Natural killer cell (primary cell): Measurements from ENCODE around the gene CYFIP2. TPM values are rescaled to one million over a fixed set of nuclear protein-coding genes. Genes with fewer than 3 reads are reported as not detected.

Source experiments
- ATAC-seq, 3 donors: fragments of 150-1000 bp in 2 of 3; fragments of 200-7000 bp in 1 of 3; cut with Tn5 transposase; 1 replicate in 1 of 3; 2 replicates in 2 of 3; pipeline ENCODE4 v1.10.0; 2021; ENCODE audit warnings: mild to moderate bottlenecking in 2 of 3, moderate library complexity in 2 of 3
- DNase-seq, 2 donors: peaks; one replicate each; pipeline versions ENCODE4 v3.0.0 to v3.0.0-alpha.2; 2013 to 2021; ENCODE audit warnings: mixed read lengths in 1 of 2
- H3K27ac ChIP-seq: one replicate; pipeline ENCODE4 v1.5.1; 2013; ENCODE audit warnings: mild to moderate bottlenecking, low read length
- H3K27me3 ChIP-seq: one replicate; pipeline ENCODE4 v1.6.1; 2013; ENCODE audit warnings: low read length; ENCODE audit not compliant: control insufficient read depth, insufficient read depth
- H3K36me3 ChIP-seq: one replicate; pipeline ENCODE4 v1.6.1; 2013; ENCODE audit warnings: low read length; ENCODE audit not compliant: control insufficient read depth, insufficient read depth
- H3K4me1 ChIP-seq: one replicate; pipeline ENCODE4 v1.6.1; 2013; ENCODE audit warnings: low read length; ENCODE audit not compliant: control insufficient read depth, insufficient read depth
- H3K4me3 ChIP-seq: one replicate; pipeline ENCODE4 v1.5.1; 2013; ENCODE audit warnings: low read length
- H3K9me3 ChIP-seq: one replicate; pipeline ENCODE4 v1.6.1; 2013; ENCODE audit warnings: low read length; ENCODE audit not compliant: control insufficient read depth, insufficient read depth
- H3K27ac Mint-ChIP-seq, 2 donors: one replicate each; pipeline ENCODE4 v1.8.0; 2022; ENCODE audit warnings: mild to moderate bottlenecking in 2 of 2, mixed read lengths in 2 of 2, moderate library complexity in 1 of 2
- H3K27me3 Mint-ChIP-seq, 2 donors: one replicate each; pipeline ENCODE4 v1.8.0; 2022; ENCODE audit warnings: low read depth in 2 of 2, mixed read lengths in 2 of 2
- H3K36me3 Mint-ChIP-seq: one replicate; pipeline ENCODE4 v1.8.0; 2022; ENCODE audit warnings: mixed read lengths
- H3K4me1 Mint-ChIP-seq, 2 donors: one replicate each; pipeline ENCODE4 v1.8.0; 2022; ENCODE audit warnings: mixed read lengths in 2 of 2
- H3K4me3 Mint-ChIP-seq: one replicate; pipeline ENCODE4 v1.8.0; 2022; ENCODE audit warnings: mild to moderate bottlenecking, moderate library complexity, mixed read lengths
- H3K9me3 Mint-ChIP-seq, 2 donors: one replicate each; pipeline ENCODE4 v1.8.0; 2022; ENCODE audit warnings: mixed read lengths in 2 of 2
- WGBS: methylation state at CpG from one replicate; pipeline ENCODE4 v1.1.7; 2013; ENCODE audit warnings: missing lambda C conversion rate; ENCODE audit not compliant: insufficient coverage; 5-methylcytosine and 5-hydroxymethylcytosine counted together
- intact Hi-C: fragments of 100-400 bp; cut with micrococcal nuclease; formaldehyde crosslinking; loops from one replicate; pipeline ENCODE4 v1.14.2; 2022
- total RNA-seq, 4 donors: library from RNA; stranded (reverse); fragments of 120-200 nt in 1 of 4; gene quantifications; one replicate each; pipeline versions ENCODE4 v1.2.3 to v1.2.4, GENCODE V29; 2013 to 2022
- TF ChIP-seq, protein P1 (sequence below): fragments of 200-600 bp; IDR thresholded peaks from one replicate; pipeline ENCODE4 v1.8.0; 2022; ENCODE audit warnings: antibody characterized with exemption

Gene CYFIP2
- total RNA-seq, 3 donors from 2014 or later (not counting 1 experiment from before 2014, with no cell fraction given), result 464 to 542 (median 532) TPM

- H3K4me1 Mint-ChIP-seq, result peaks cover 16 to 25% of the 10 kb centered on the region in 2 donors
- H3K27ac ChIP-seq, result peak overlapping the region; percentile 27
- no peaks in the 10 kb centered on the region for H3K27me3 Mint-ChIP-seq
- peaks cover 88% of the 10 kb centered on the region for H3K36me3 ChIP-seq
- WGBS, result 30% methylated on average over 5 of the region's 6 CpGs
- peaks cover 29% of the 10 kb centered on the region for H3K4me1 ChIP-seq
- peak; percentile 88 to 98 (median 90) for ATAC-seq
- no peaks in the 10 kb centered on the region for H3K27me3 ChIP-seq
- no peak overlapping the region for H3K4me3 ChIP-seq
- intact Hi-C loops, result loop anchor here (1.0 kb wide), 2 partner anchors 59 to 163 kb away; no protein-coding TSS in a partner anchor
- DNase-seq, result peak; percentile 50 to 88
- H3K4me3 Mint-ChIP-seq, result no peak overlapping the region
- H3K9me3 Mint-ChIP-seq, result no peaks in the 10 kb centered on the region
- peaks cover 4% of the 10 kb centered on the region for H3K36me3 Mint-ChIP-seq
- H3K9me3 ChIP-seq, result no peaks in the 10 kb centered on the region
- TF ChIP-seq, protein P1, sequence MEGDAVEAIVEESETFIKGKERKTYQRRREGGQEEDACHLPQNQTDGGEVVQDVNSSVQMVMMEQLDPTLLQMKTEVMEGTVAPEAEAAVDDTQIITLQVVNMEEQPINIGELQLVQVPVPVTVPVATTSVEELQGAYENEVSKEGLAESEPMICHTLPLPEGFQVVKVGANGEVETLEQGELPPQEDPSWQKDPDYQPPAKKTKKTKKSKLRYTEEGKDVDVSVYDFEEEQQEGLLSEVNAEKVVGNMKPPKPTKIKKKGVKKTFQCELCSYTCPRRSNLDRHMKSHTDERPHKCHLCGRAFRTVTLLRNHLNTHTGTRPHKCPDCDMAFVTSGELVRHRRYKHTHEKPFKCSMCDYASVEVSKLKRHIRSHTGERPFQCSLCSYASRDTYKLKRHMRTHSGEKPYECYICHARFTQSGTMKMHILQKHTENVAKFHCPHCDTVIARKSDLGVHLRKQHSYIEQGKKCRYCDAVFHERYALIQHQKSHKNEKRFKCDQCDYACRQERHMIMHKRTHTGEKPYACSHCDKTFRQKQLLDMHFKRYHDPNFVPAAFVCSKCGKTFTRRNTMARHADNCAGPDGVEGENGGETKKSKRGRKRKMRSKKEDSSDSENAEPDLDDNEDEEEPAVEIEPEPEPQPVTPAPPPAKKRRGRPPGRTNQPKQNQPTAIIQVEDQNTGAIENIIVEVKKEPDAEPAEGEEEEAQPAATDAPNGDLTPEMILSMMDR, result peak; percentile 74
- H3K27ac Mint-ChIP-seq, result peak overlapping the region; percentile 81 to 90
Measured at GRCh38 chr5:157312492-157312891, 46.6 kb downstream of the CYFIP2 start.

GRCh38 chr5:157322581-157322980, 56.7 kb downstream of the CYFIP2 start:
- Histone ChIP-seq H3K36me3 (peaks cover 96% of the 10 kb centered on the region), H3K27me3 (no peaks in the 10 kb centered on the region), H3K4me3 (no peak overlapping the region), H3K4me1 (no peaks in the 10 kb centered on the region), H3K27ac (no peak overlapping the region), H3K9me3 (no peaks in the 10 kb centered on the region)
- ATAC-seq, result no peak
- no peak for DNase-seq
- Mint-ChIP-seq H3K4me1 (peaks cover 0 to 16% of the 10 kb centered on the region in 2 donors), H3K36me3 (peaks cover 31% of the 10 kb centered on the region), H3K27me3 (no peaks in the 10 kb centered on the region), H3K27ac (peak overlapping the region; percentile 47 to 71), H3K9me3 (no peaks in the 10 kb centered on the region), H3K4me3 (no peak overlapping the region)
- 87% methylated on average over 13 of the region's 13 CpGs for WGBS
- TF ChIP-seq, protein P1, result no peak
- intact Hi-C loops, result no loop called here

DNA sequence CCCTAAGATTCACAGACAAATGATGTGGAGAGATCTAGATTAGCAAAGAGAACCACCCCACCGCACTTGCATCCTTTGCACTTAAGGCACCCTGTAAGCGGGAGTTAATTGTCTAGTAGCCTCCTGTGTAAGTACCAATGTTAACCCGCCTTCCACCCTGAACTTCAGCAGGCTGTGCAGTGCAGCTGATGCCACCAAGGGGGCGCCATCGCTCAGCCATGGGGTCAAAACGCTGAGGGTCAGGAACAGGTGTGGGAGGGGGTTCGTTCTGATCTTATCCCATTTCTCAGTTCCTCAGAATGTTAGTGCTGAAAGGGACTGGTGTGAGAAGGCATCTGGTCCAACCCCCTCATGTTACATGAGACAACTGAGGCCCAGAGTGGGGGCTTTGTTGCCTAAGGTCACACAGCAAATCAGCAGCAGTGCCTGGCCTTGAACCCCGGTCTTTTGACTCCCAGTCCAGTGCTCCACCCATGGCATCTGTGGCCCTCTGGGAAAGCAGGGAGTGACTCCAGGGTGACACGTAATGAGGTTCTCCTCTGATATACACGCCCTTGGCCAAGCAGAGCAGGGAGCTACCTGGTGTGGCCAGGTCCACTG, 57.3 kb downstream of the CYFIP2 start:
- Mint-ChIP-seq H3K27me3 (no peaks in the 10 kb centered on the region), H3K9me3 (no peaks in the 10 kb centered on the region), H3K4me3 (no peak overlapping the region), H3K4me1 (peaks cover 4 to 20% of the 10 kb centered on the region in 2 donors), H3K27ac (peak overlapping the region; percentile 47 to 71), H3K36me3 (peaks cover 25% of the 10 kb centered on the region)
- no peaks in the 10 kb centered on the region for H3K9me3 ChIP-seq
- intact Hi-C loops, result no loop called here
- no peaks in the 10 kb centered on the region for H3K4me1 ChIP-seq
- no peak overlapping the region for H3K4me3 ChIP-seq
- ATAC-seq, result peak in 1 of 3 donors; percentile 25
- peaks cover 96% of the 10 kb centered on the region for H3K36me3 ChIP-seq
- WGBS, result 97% methylated on average over 10 of the region's 10 CpGs
- DNase-seq, result peak in 1 of 2 donors; percentile 39
- no peaks in the 10 kb centered on the region for H3K27me3 ChIP-seq
- TF ChIP-seq, protein P1, result no peak
- no peak overlapping the region for H3K27ac ChIP-seq

- peaks cover 19% of the 10 kb centered on the region for H3K36me3 Mint-ChIP-seq
Measured at GRCh38 chr5:157324237-157324636, 58.3 kb downstream of the CYFIP2 start.

More at GRCh38 chr5:157324237-157324636, 58.3 kb downstream of the CYFIP2 start:
- no peaks in the 10 kb centered on the region for H3K4me1 ChIP-seq
- H3K4me3 ChIP-seq, result no peak overlapping the region
- no peak overlapping the region for H3K27ac ChIP-seq
- no peaks in the 10 kb centered on the region for H3K27me3 Mint-ChIP-seq
- WGBS, result 97% methylated on average over 7 of the region's 7 CpGs
- no peak for ATAC-seq
- H3K27ac Mint-ChIP-seq, result peak overlapping the region in 1 of 2 donors; percentile 33
- H3K4me1 Mint-ChIP-seq, result peaks cover 15 to 25% of the 10 kb centered on the region in 2 donors
- H3K9me3 Mint-ChIP-seq, result no peaks in the 10 kb centered on the region
- H3K4me3 Mint-ChIP-seq, result no peak overlapping the region
- H3K27me3 ChIP-seq, result no peaks in the 10 kb centered on the region
- no peaks in the 10 kb centered on the region for H3K9me3 ChIP-seq
- TF ChIP-seq, protein P1, result no peak
- DNase-seq, result peak in 1 of 2 donors; percentile 31
- intact Hi-C loops, result no loop called here
- peaks cover 94% of the 10 kb centered on the region for H3K36me3 ChIP-seq
